ENCODE measurements around the gene NPR2. TPM values are rescaled to one million over a fixed set of nuclear protein-coding genes. Genes with fewer than 3 reads are reported as not detected.
A peak's percentile ranks its signal among the peaks of the same experiment; 100 is the strongest.

The NPR2 gene
- total RNA-seq, 2 experiments from 2014 or later: 10.8 to 11.1 TPM

GRCh38 chr9:35834260-35835215 lies 43.1 kb downstream of the NPR2 start:
- Mint-ChIP-seq H3K27ac (no peak overlapping the region), H3K9me3 (ENCODE audit: insufficient read depth) (no peaks in the 10 kb centered on the region), H3K4me1 (ENCODE audit: low read depth) (peaks cover 21% of the 10 kb centered on the region), H3K27me3 (ENCODE audit: low read depth) (no peaks in the 10 kb centered on the region), H3K4me3 (no peak overlapping the region), H3K36me3 (ENCODE audit: low read depth) (no peaks in the 10 kb centered on the region)
- no peak for DNase-seq
- POLR2A ChIA-PET: interaction anchor here (0.6 kb wide), 1 partner anchor 763 kb away, joined by 3 read pairs; no protein-coding TSS in a partner anchor
- CTCF ChIA-PET: interaction anchor here (0.9 to 3.8 kb wide), 16 partner anchors 8 to 155 kb away, joined by 3 to 36 read pairs (median 6); partner anchors contain the start of gene SPAG8
- ATAC-seq: no peak

GRCh38 chr9:35835216-35835632 lies 43.8 kb downstream of the NPR2 start:
- Mint-ChIP-seq H3K27ac (no peak overlapping the region), H3K4me3 (no peak overlapping the region), H3K9me3 (ENCODE audit: insufficient read depth) (no peaks in the 10 kb centered on the region), H3K4me1 (ENCODE audit: low read depth) (peaks cover 15% of the 10 kb centered on the region), H3K36me3 (ENCODE audit: low read depth) (no peaks in the 10 kb centered on the region), H3K27me3 (ENCODE audit: low read depth) (no peaks in the 10 kb centered on the region)
- DNase-seq (peak; percentile 41), ATAC-seq (no peak)
- ChIA-PET POLR2A (no interaction called here), CTCF (interaction anchor here (0.9 to 3.8 kb wide), 17 partner anchors 9 to 155 kb away, joined by 3 to 36 read pairs (median 5); partner anchors contain the start of genes HINT2 and SPAG8)

GRCh38 chr9:35835766-35836165 lies 44.4 kb downstream of the NPR2 start:
- Mint-ChIP-seq H3K9me3 (ENCODE audit: insufficient read depth) (no peaks in the 10 kb centered on the region), H3K27ac (no peak overlapping the region), H3K4me1 (ENCODE audit: low read depth) (peaks cover 15% of the 10 kb centered on the region), H3K27me3 (ENCODE audit: low read depth) (no peaks in the 10 kb centered on the region), H3K4me3 (no peak overlapping the region), H3K36me3 (ENCODE audit: low read depth) (no peaks in the 10 kb centered on the region)
- CTCF ChIA-PET: interaction anchor here (0.9 to 3.8 kb wide), 16 partner anchors 10 to 156 kb away, joined by 3 to 36 read pairs (median 6); partner anchors contain the start of genes HINT2 and SPAG8
- POLR2A ChIA-PET: interaction anchor here (0.8 to 1.6 kb wide), 2 partner anchors 8 to 24 kb away, joined by 3 read pairs; partner anchors contain the start of gene SPAG8
- DNase-seq: no peak
- ATAC-seq: no peak

- no peaks in the 10 kb centered on the region for H3K9me3 Mint-ChIP-seq (ENCODE audit: insufficient read depth)
- H3K4me1 Mint-ChIP-seq (ENCODE audit: low read depth): peaks cover 15% of the 10 kb centered on the region
- ChIA-PET POLR2A (interaction anchor here (0.8 to 1.6 kb wide), 2 partner anchors 7 to 24 kb away, joined by 3 read pairs; partner anchors contain the start of gene SPAG8), CTCF (interaction anchor here (1.4 to 3.8 kb wide), 8 partner anchors 9 to 101 kb away, joined by 3 to 36 read pairs (median 10); partner anchors contain the start of genes HINT2 and SPAG8)
- H3K27me3 Mint-ChIP-seq (ENCODE audit: low read depth): no peaks in the 10 kb centered on the region
- no peak overlapping the region for H3K4me3 Mint-ChIP-seq
- DNase-seq (no peak), ATAC-seq (no peak)
- H3K27ac Mint-ChIP-seq: no peak overlapping the region
- H3K36me3 Mint-ChIP-seq (ENCODE audit: low read depth): no peaks in the 10 kb centered on the region
These were observed 45.2 kb downstream of the NPR2 start for GRCh38 chr9:35836595-35836994.

DNA sequence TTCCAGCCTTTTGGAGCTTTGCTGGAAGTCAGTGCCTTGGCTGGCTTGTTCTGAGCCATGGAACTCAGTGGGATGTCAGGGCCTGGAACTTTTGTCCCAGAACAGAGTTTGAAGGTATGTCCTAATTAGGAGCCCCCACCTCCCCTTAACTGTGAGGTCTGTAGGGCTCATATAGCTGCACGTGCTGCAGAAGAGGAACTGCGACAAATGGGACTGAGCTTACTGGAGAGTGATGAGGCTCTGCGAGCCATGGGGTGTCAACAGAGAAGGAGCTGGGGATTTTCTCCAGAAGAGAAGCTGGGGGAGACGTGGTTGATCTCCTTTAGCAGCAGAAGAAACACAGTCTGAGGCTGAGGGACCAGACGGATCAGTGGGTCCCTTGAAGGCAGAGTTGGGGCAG lies 48.5 kb downstream of the NPR2 start:
- no peak overlapping the region for H3K27ac Mint-ChIP-seq
- no peak for ATAC-seq
- no peak for DNase-seq
- no peaks in the 10 kb centered on the region for H3K27me3 Mint-ChIP-seq (ENCODE audit: low read depth)
- CTCF ChIA-PET: interaction anchor here (0.8 to 2.7 kb wide), 3 partner anchors 11 to 42 kb away, joined by 3 to 12 read pairs (median 4); no protein-coding TSS in a partner anchor
- POLR2A ChIA-PET: no interaction called here
- no peaks in the 10 kb centered on the region for H3K9me3 Mint-ChIP-seq (ENCODE audit: insufficient read depth)
- peaks cover 9% of the 10 kb centered on the region for H3K4me1 Mint-ChIP-seq (ENCODE audit: low read depth)
- H3K4me3 Mint-ChIP-seq: no peak overlapping the region
- H3K36me3 Mint-ChIP-seq (ENCODE audit: low read depth): no peaks in the 10 kb centered on the region

DNA sequence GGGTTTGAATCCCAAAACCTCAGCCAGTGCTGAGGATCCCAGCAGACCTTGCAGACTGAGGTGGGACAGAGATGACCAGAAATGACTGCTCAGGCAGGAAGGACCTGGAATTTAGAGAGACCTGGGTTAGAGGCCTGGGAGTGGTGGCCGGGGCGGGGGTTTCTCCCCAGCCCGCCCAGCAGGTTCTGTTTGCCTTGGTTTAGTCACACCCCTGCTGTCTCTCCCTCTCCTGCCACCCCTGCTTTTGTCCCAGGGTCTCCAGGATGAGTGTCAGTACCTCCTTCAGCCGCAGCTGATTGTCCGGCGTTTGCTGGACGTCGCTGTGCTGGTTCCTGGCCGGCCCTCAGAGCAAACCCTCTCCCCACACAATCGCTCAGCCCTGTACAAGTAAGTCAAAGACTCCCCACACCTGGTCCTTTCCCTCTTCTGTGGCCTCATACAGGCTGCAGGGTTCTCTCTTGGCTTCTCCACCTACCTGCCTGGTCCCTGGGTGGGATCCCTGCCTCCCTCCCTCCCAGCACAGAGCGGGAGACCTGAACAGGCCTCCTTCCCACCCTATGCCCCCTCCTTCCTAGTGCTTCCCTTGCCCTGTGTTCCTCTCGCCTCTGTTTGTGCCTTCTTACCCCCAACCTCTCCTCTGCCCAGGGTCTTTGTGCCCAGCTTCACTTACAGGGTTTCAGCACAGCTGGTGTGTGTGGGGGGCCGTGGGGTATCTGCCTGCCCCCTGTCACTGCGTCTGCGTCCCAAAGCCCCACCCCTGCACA lies 49.7 kb downstream of the NPR2 start:
- no peak overlapping the region for H3K4me3 Mint-ChIP-seq
- H3K4me1 Mint-ChIP-seq (ENCODE audit: low read depth): peaks cover 19% of the 10 kb centered on the region
- H3K27ac Mint-ChIP-seq: no peak overlapping the region
- H3K27me3 Mint-ChIP-seq (ENCODE audit: low read depth): no peaks in the 10 kb centered on the region
- DNase-seq (no peak), ATAC-seq (no peak)
- ChIA-PET CTCF (interaction anchor here (0.7 to 2.7 kb wide), 3 partner anchors 15 to 182 kb away, joined by 3 to 12 read pairs (median 5); no protein-coding TSS in a partner anchor), POLR2A (interaction anchor here (0.6 kb wide), 1 partner anchor 236 kb away, joined by 3 read pairs; no protein-coding TSS in a partner anchor)
- H3K36me3 Mint-ChIP-seq (ENCODE audit: low read depth): no peaks in the 10 kb centered on the region
- H3K9me3 Mint-ChIP-seq (ENCODE audit: insufficient read depth): no peaks in the 10 kb centered on the region

DNA sequence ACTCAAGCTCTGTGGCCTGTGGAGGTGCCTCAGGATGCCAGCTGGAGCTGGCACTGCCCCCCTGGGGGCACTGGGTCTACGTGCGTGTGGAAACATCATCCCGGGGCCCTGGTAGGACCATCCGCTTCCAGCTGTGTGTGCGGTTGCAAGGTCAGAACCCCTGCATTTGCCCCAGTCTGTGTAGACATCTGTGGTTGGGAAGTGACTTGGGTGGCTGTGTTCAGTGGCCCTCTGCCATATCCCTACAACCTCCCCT lies 50.2 kb downstream of the NPR2 start:
- CTCF ChIA-PET: interaction anchor here (0.7 to 1.3 kb wide), 2 partner anchors 41 to 182 kb away, joined by 3 to 5 read pairs; no protein-coding TSS in a partner anchor
- H3K27me3 Mint-ChIP-seq (ENCODE audit: low read depth): no peaks in the 10 kb centered on the region
- ATAC-seq (no peak), DNase-seq (no peak)
- no peak overlapping the region for H3K4me3 Mint-ChIP-seq
- H3K4me1 Mint-ChIP-seq (ENCODE audit: low read depth): peaks cover 19% of the 10 kb centered on the region
- no peak overlapping the region for H3K27ac Mint-ChIP-seq
- H3K9me3 Mint-ChIP-seq (ENCODE audit: insufficient read depth): no peaks in the 10 kb centered on the region
- no peaks in the 10 kb centered on the region for H3K36me3 Mint-ChIP-seq (ENCODE audit: low read depth)
- POLR2A ChIA-PET: interaction anchor here (0.6 kb wide), 1 partner anchor 237 kb away, joined by 3 read pairs; no protein-coding TSS in a partner anchor

DNA sequence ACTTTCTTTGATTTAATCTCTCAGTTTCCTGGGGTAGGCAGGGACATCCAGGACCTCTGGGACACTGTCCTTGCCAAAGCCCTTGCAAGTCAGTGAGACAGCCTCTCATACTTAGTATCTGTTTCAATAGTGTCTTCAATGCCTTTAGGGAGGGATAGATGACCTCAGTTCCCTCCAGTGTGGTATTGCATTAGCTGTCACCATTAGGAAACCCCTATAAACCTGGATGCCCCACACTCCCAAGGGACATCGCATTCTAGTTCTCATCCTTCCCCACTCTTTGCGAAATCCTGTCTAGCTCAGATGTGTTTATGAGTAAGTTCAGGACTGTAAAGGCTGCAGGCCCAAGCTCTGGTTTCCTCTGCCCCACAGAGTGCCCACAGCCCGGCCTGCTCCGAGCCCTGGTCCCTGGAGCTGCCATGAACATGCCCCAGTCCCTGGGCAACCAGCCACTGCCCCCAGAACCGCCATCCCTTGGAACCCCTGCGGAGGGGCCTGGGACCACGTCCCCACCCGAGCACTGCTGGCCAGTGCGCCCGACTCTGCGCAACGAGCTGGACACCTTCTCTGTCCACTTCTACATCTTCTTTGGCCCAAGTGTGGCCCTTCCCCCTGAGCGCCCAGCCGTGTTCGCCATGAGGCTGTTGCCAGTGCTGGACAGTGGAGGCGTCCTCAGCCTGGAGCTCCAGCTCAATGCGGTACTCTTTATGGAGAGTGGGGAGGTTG lies 50.8 kb downstream of the NPR2 start:
- no peaks in the 10 kb centered on the region for H3K27me3 Mint-ChIP-seq (ENCODE audit: low read depth)
- H3K4me1 Mint-ChIP-seq (ENCODE audit: low read depth): peaks cover 25% of the 10 kb centered on the region
- ATAC-seq (no peak), DNase-seq (no peak)
- H3K27ac Mint-ChIP-seq: no peak overlapping the region
- no peaks in the 10 kb centered on the region for H3K36me3 Mint-ChIP-seq (ENCODE audit: low read depth)
- ChIA-PET POLR2A (interaction anchor here (0.6 kb wide), 2 partner anchors 13 to 237 kb away, joined by 3 to 5 read pairs; partner anchors contain the start of genes FAM221B and TMEM8B), CTCF (interaction anchor here (0.7 to 1.3 kb wide), 2 partner anchors 40 to 183 kb away, joined by 3 to 5 read pairs; no protein-coding TSS in a partner anchor)
- H3K9me3 Mint-ChIP-seq (ENCODE audit: insufficient read depth): no peaks in the 10 kb centered on the region
- H3K4me3 Mint-ChIP-seq: no peak overlapping the region

GRCh38 chr9:35842795-35843194 lies 51.4 kb downstream of the NPR2 start:
- ChIA-PET POLR2A (interaction anchor here (0.6 kb wide), 1 partner anchor 14 kb away, joined by 5 read pairs; the partner anchor contains the start of genes FAM221B and TMEM8B), CTCF (interaction anchor here (1.0 kb wide), 1 partner anchor 52 kb away, joined by 4 read pairs; no protein-coding TSS in a partner anchor)
- no peaks in the 10 kb centered on the region for H3K27me3 Mint-ChIP-seq (ENCODE audit: low read depth)
- H3K4me3 Mint-ChIP-seq: no peak overlapping the region
- ATAC-seq: no peak
- H3K36me3 Mint-ChIP-seq (ENCODE audit: low read depth): no peaks in the 10 kb centered on the region
- H3K4me1 Mint-ChIP-seq (ENCODE audit: low read depth): peaks cover 31% of the 10 kb centered on the region
- no peak for DNase-seq
- no peaks in the 10 kb centered on the region for H3K9me3 Mint-ChIP-seq (ENCODE audit: insufficient read depth)
- H3K27ac Mint-ChIP-seq: no peak overlapping the region

DNA sequence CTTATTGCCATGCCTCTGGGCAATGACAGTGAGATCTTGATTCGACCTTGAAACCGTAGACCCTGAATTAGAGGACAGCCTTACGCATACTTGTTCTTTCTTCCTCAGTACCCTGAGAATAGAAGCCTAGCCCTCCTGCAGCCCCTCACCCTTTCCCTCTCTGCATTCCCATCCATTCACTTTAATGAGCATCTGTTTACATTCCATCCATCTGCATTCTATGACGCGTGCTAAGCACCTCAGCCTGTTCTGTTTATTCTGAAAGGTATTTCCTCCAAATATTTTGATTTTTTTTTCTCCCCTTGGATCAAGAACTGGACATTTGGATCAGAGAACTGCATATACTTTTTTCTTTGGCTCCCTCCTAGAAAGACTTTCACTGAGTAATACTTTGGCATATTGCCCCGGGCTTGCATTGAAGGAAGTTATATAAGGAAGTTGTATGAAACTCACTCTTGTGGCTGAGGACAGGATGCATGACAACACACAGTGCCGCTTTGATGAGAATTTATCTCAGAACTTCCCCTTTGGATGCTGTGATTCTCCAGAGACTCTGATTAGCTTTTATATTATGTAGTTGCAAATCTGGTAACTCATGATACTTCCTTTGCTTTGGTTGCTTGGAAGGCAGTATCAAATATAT lies 53.4 kb downstream of the NPR2 start:
- peak; percentile 60 for ATAC-seq
- Mint-ChIP-seq H3K36me3 (ENCODE audit: low read depth) (no peaks in the 10 kb centered on the region), H3K4me3 (no peak overlapping the region), H3K27ac (no peak overlapping the region), H3K9me3 (ENCODE audit: insufficient read depth) (no peaks in the 10 kb centered on the region), H3K4me1 (ENCODE audit: low read depth) (peaks cover 37% of the 10 kb centered on the region), H3K27me3 (ENCODE audit: low read depth) (no peaks in the 10 kb centered on the region)
- ChIA-PET CTCF (interaction anchor here (0.7 to 4.5 kb wide), 9 partner anchors 9 to 197 kb away, joined by 3 to 24 read pairs (median 4); no protein-coding TSS in a partner anchor), POLR2A (interaction anchor here (0.8 to 1.3 kb wide), 2 partner anchors 9 to 12 kb away, joined by 3 to 4 read pairs; no protein-coding TSS in a partner anchor)
- peak; percentile 35 for DNase-seq
